Measurements from ENCODE around the gene HYAL4.

The HYAL4 gene

DNA sequence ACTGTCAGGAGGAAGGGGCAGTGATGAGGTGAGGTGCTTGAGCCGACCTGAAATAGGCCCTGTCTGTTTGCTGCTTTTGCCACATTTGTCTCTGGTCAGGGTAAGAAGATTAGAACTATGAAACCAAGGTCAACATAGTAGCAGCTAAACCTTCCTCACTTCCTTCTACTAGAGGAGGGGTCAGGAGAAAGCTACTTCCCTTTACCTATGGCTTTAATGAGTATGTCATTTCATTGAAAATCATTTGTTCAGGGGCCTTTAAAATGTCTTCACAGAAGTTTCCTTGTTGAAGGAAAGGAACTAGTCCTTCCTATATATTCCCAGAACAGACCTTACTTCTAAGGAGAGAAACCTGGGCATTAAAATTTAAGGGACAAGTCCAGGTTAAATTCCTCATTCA is 19.0 kb downstream of the HYAL4 start:
- Histone ChIP-seq H3K36me3 (ENCODE audit: control insufficient read depth in 5 of 5, insufficient read depth in 5 of 5, low read length in 5 of 5) (no peaks in the 10 kb centered on the region), H3K9ac (ENCODE audit: low read length in 5 of 5) (no peak overlapping the region), H3K27me3 (ENCODE audit: control insufficient read depth in 5 of 5, insufficient read depth in 4 of 5, low read length in 5 of 5) (no peaks in the 10 kb centered on the region), H3K9me3 (ENCODE audit: control insufficient read depth in 5 of 5, low read length in 5 of 5) (no peaks in the 10 kb centered on the region), H3K4me3 (ENCODE audit: low read depth in 1 of 5, low read length in 5 of 5) (no peak overlapping the region), H3K27ac (ENCODE audit: low read depth, low read length) (no peak overlapping the region), H3K4me1 (ENCODE audit: control insufficient read depth in 5 of 5, insufficient read depth in 5 of 5, low read length in 5 of 5) (peaks cover 0 to 2% (median 0%) of the 10 kb centered on the region in 5 donors)

DNA sequence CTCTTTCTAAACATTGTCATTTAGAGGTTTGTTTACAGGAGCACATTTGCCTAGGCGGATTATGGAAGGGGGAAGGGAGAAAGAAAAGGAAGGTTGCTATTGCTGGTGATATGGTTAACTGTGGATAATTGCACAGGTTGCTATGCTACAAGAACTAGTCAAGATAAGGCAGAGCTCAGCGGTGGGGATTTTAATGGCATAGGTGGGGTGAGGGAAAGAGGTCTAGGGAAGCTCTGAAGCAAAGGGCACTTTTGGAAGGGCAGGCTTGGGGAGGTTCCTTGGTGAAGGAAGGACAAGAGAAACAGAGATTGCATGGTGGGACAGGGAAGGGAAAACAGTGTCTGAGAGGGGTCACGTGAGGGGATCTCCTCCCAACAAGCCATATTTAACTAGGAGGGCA is 19.5 kb downstream of the HYAL4 start:
- no peak overlapping the region for H3K27ac ChIP-seq (ENCODE audit: low read depth, low read length)
- no peaks in the 10 kb centered on the region for H3K9me3 ChIP-seq (ENCODE audit: control insufficient read depth in 5 of 5, low read length in 5 of 5)
- no peak overlapping the region for H3K9ac ChIP-seq (ENCODE audit: low read length in 5 of 5)
- H3K36me3 ChIP-seq (ENCODE audit: control insufficient read depth in 5 of 5, insufficient read depth in 5 of 5, low read length in 5 of 5): no peaks in the 10 kb centered on the region
- no peaks in the 10 kb centered on the region for H3K27me3 ChIP-seq (ENCODE audit: control insufficient read depth in 5 of 5, insufficient read depth in 4 of 5, low read length in 5 of 5)
- H3K4me3 ChIP-seq (ENCODE audit: low read depth in 1 of 5, low read length in 5 of 5): no peak overlapping the region
- peaks cover 0 to 2% (median 0%) of the 10 kb centered on the region in 5 donors for H3K4me1 ChIP-seq (ENCODE audit: control insufficient read depth in 5 of 5, insufficient read depth in 5 of 5, low read length in 5 of 5)

DNA sequence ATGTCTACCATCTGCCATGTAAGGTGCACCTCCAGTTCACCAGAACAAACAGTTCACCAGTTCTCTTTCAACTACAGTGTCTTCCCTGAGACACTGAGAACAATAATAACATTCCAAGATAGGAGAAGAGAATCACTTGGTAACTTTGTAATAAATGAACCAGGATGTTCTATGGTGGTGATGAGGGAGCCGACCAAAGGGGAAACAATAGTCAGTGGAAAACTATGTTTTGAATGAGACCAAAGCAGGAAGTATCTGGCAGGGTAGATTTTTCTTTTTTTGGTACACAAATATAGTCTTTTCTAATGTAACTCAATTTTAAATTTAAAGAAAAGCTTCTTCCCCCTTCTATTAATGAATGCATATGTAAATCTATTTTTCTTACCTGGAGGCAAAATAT is 20.0 kb downstream of the HYAL4 start:
- no peak overlapping the region for H3K4me3 ChIP-seq (ENCODE audit: low read depth in 1 of 5, low read length in 5 of 5)
- H3K27me3 ChIP-seq (ENCODE audit: control insufficient read depth in 5 of 5, insufficient read depth in 4 of 5, low read length in 5 of 5): no peaks in the 10 kb centered on the region
- H3K36me3 ChIP-seq (ENCODE audit: control insufficient read depth in 5 of 5, insufficient read depth in 5 of 5, low read length in 5 of 5): no peaks in the 10 kb centered on the region
- peaks cover 0 to 2% (median 0%) of the 10 kb centered on the region in 5 donors for H3K4me1 ChIP-seq (ENCODE audit: control insufficient read depth in 5 of 5, insufficient read depth in 5 of 5, low read length in 5 of 5)
- H3K9ac ChIP-seq (ENCODE audit: low read length in 5 of 5): no peak overlapping the region
- no peak overlapping the region for H3K27ac ChIP-seq (ENCODE audit: low read depth, low read length)
- no peaks in the 10 kb centered on the region for H3K9me3 ChIP-seq (ENCODE audit: control insufficient read depth in 5 of 5, low read length in 5 of 5)

DNA sequence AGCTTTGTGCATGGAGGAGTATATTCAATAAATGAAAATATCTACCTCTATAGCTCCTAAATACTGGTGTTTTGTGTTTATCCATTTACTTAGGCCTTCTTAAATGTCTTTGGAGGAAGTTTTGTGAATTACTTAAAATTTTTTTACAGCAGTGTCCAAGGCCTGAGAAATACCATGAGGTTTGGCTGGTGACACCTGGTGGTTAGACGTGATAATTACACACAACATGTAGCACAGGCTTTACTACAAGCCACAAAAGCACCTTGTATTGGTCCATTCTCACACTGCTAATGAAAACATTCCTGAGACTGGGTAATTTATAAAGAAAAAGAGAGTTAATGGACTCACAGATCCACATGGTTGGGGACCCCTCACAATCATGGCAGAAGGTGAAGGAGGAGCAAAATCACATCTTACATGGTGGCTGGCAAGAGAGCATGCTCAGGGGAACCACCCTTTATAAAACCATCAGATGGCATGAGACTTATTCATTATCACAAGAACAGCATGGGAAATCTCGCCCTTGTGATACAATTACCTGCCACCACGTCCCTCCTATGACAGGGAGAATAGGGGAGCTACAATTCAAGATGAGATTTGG is 20.6 kb downstream of the HYAL4 start:
- no peak overlapping the region for H3K27ac ChIP-seq (ENCODE audit: low read depth, low read length)
- H3K36me3 ChIP-seq (ENCODE audit: control insufficient read depth in 5 of 5, insufficient read depth in 5 of 5, low read length in 5 of 5): no peaks in the 10 kb centered on the region
- no peaks in the 10 kb centered on the region for H3K9me3 ChIP-seq (ENCODE audit: control insufficient read depth in 5 of 5, low read length in 5 of 5)
- no peaks in the 10 kb centered on the region for H3K27me3 ChIP-seq (ENCODE audit: control insufficient read depth in 5 of 5, insufficient read depth in 4 of 5, low read length in 5 of 5)
- H3K4me3 ChIP-seq (ENCODE audit: low read depth in 1 of 5, low read length in 5 of 5): no peak overlapping the region
- H3K4me1 ChIP-seq (ENCODE audit: control insufficient read depth in 5 of 5, insufficient read depth in 5 of 5, low read length in 5 of 5): peaks cover 0 to 2% (median 0%) of the 10 kb centered on the region in 5 donors
- no peak overlapping the region for H3K9ac ChIP-seq (ENCODE audit: low read length in 5 of 5)

DNA sequence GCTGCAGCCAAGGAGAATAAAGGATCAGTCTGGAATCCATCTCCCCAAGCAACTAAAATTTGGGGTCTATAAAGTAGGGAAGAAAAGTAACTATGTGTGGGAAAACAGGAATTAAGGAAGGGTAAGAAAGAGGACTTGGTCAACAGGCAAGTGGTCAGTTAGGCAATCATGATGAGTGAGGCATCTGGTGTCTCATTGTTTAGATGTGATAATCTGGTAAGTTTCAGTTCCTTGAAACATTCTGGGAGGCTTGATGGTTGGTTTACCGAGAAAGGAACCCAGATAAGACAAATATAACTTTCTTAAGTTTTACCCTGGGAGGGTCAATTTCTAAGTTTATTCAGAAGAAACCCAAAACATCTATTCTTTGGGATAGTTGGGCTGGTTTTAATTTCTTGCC is 22.3 kb downstream of the HYAL4 start:
- Histone ChIP-seq H3K9me3 (ENCODE audit: control insufficient read depth in 5 of 5, low read length in 5 of 5) (no peaks in the 10 kb centered on the region), H3K36me3 (ENCODE audit: control insufficient read depth in 5 of 5, insufficient read depth in 5 of 5, low read length in 5 of 5) (no peaks in the 10 kb centered on the region), H3K4me1 (ENCODE audit: control insufficient read depth in 5 of 5, insufficient read depth in 5 of 5, low read length in 5 of 5) (peaks cover 0 to 2% (median 0%) of the 10 kb centered on the region in 5 donors), H3K27me3 (ENCODE audit: control insufficient read depth in 5 of 5, insufficient read depth in 4 of 5, low read length in 5 of 5) (peaks cover 0 to under 1% (median 0%) of the 10 kb centered on the region in 5 donors), H3K27ac (ENCODE audit: low read depth, low read length) (no peak overlapping the region), H3K9ac (ENCODE audit: low read length in 5 of 5) (no peak overlapping the region), H3K4me3 (ENCODE audit: low read depth in 1 of 5, low read length in 5 of 5) (no peak overlapping the region)

DNA sequence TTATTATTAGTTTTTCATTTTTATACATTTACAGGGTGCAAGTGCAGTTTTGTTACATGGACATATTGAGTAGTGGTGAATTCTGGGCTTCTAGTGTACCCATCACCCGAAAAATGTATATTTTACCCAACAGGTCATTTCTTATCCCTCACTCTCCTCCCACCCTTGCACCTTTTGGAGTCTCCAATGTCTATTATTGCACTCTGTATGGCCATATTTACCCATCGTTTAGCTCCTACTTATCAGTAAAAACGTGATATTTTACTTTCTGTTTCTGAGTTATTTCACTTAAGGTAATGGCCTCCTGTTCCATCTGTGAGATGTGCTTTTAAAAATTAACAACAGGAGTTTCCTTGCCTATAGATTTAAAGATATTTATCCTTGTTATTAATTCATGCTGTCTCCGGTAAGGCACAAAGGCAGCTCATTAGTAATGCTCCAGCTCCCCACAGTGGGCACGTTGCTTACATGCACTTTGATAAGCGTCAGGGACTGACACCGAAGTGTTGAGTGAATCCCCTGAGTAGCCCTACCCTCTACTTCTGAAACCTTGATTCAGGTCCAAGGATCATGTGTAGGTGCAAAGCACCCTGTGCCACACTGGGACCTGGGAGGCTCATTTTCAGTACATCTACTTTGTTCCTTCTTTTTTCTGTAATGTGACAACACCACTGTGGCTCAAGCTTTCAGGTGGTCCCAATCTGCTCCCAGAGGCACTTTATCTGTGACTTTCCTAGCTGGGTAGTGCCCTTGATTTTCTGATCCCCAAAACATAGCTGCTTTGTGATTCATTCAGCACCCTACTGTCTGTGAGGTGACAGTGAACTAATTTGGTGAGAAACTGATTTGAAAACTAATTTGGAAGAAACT is 27.3 kb downstream of the HYAL4 start:
- H3K27me3 ChIP-seq (ENCODE audit: control insufficient read depth in 5 of 5, insufficient read depth in 4 of 5, low read length in 5 of 5): peaks cover 0 to 5% (median 0%) of the 10 kb centered on the region in 5 donors
- no peak overlapping the region for H3K9ac ChIP-seq (ENCODE audit: low read length in 5 of 5)
- peaks cover 0 to 4% (median 0%) of the 10 kb centered on the region in 5 donors for H3K4me1 ChIP-seq (ENCODE audit: control insufficient read depth in 5 of 5, insufficient read depth in 5 of 5, low read length in 5 of 5)
- H3K36me3 ChIP-seq (ENCODE audit: control insufficient read depth in 5 of 5, insufficient read depth in 5 of 5, low read length in 5 of 5): no peaks in the 10 kb centered on the region
- no peak overlapping the region for H3K4me3 ChIP-seq (ENCODE audit: low read depth in 1 of 5, low read length in 5 of 5)
- H3K27ac ChIP-seq (ENCODE audit: low read depth, low read length): no peak overlapping the region
- no peaks in the 10 kb centered on the region for H3K9me3 ChIP-seq (ENCODE audit: control insufficient read depth in 5 of 5, low read length in 5 of 5)

DNA sequence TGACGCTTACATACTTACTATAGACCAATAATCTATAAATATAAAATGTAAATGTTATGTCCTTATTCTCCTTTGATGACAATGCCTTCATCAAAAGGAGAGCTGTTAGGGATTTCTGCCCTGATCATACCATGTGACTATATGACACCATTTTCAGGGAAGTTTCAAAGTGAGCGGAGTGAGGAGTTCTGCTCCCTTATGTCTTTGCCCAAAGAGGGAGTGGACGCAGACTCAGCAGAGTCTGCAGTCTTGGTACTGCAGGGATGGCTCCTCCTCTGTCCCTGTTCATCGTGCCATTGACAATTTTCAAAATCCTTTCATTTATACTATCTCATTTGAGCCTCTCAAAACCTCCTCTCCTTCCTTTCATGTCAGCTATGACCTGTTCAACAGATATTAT is 27.9 kb downstream of the HYAL4 start:
- Histone ChIP-seq H3K4me1 (ENCODE audit: control insufficient read depth in 5 of 5, insufficient read depth in 5 of 5, low read length in 5 of 5) (peaks cover 0 to 4% (median 0%) of the 10 kb centered on the region in 5 donors), H3K9me3 (ENCODE audit: control insufficient read depth in 5 of 5, low read length in 5 of 5) (no peaks in the 10 kb centered on the region), H3K27ac (ENCODE audit: low read depth, low read length) (no peak overlapping the region), H3K4me3 (ENCODE audit: low read depth in 1 of 5, low read length in 5 of 5) (no peak overlapping the region), H3K36me3 (ENCODE audit: control insufficient read depth in 5 of 5, insufficient read depth in 5 of 5, low read length in 5 of 5) (no peaks in the 10 kb centered on the region), H3K27me3 (ENCODE audit: control insufficient read depth in 5 of 5, insufficient read depth in 4 of 5, low read length in 5 of 5) (peaks cover 0 to 5% (median 0%) of the 10 kb centered on the region in 5 donors), H3K9ac (ENCODE audit: low read length in 5 of 5) (no peak overlapping the region)

DNA sequence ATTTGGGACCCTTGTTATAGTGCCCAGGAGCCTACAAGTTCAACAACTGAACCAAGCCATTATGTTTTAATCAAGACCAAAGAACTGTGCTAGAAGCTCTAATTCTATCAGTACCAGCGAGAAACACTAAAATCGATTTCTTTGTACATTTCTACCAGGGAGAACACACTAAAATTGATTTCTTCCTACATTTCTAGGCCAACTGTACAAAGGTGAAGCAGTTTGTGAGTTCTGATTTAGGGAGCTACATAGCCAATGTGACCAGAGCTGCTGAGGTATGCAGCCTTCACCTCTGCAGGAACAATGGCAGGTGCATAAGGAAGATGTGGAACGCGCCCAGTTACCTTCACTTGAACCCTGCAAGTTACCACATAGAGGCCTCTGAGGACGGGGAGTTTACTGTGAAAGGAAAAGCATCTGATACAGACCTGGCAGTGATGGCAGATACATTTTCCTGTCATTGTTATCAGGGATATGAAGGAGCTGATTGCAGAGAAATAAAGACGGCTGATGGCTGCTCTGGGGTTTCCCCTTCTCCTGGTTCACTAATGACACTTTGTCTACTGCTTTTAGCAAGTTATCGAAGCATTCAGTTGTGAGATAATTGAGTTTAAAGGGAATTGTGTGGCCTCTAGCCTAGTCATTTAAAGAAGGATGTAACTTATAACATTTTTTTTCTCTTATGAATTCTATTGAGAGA is 31.7 kb downstream of the HYAL4 start:
- Histone ChIP-seq H3K4me3 (ENCODE audit: low read depth in 1 of 5, low read length in 5 of 5) (no peak overlapping the region), H3K4me1 (ENCODE audit: control insufficient read depth in 5 of 5, insufficient read depth in 5 of 5, low read length in 5 of 5) (peaks cover 0 to 4% (median 0%) of the 10 kb centered on the region in 5 donors), H3K27me3 (ENCODE audit: control insufficient read depth in 5 of 5, insufficient read depth in 4 of 5, low read length in 5 of 5) (peaks cover 0 to 5% (median 0%) of the 10 kb centered on the region in 5 donors), H3K9ac (ENCODE audit: low read length in 5 of 5) (no peak overlapping the region), H3K27ac (ENCODE audit: low read depth, low read length) (no peak overlapping the region), H3K9me3 (ENCODE audit: control insufficient read depth in 5 of 5, low read length in 5 of 5) (no peaks in the 10 kb centered on the region), H3K36me3 (ENCODE audit: control insufficient read depth in 5 of 5, insufficient read depth in 5 of 5, low read length in 5 of 5) (no peaks in the 10 kb centered on the region)

DNA sequence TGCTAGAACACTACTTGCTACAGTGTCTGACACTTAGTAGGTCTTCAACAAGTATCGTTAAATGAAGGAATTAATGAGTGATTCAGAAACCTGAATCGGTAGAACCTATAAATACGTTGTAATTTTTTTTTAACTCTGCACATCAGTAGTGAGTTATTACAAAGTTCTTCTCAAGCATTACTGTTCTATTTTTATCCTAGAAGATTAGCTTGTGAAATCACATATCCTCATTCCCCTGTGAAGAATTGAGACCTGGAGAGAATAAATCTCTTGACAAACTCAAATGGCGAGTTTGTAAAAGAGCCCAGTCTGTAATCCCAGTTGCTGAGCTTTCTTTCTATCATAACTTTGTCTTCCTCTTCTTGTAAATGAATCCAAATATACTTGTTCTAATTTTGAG is 34.7 kb downstream of the HYAL4 start:
- Histone ChIP-seq H3K9me3 (ENCODE audit: control insufficient read depth in 5 of 5, low read length in 5 of 5) (no peaks in the 10 kb centered on the region), H3K27me3 (ENCODE audit: control insufficient read depth in 5 of 5, insufficient read depth in 4 of 5, low read length in 5 of 5) (no peaks in the 10 kb centered on the region), H3K4me1 (ENCODE audit: control insufficient read depth in 5 of 5, insufficient read depth in 5 of 5, low read length in 5 of 5) (peaks cover 0 to 4% (median 0%) of the 10 kb centered on the region in 5 donors), H3K9ac (ENCODE audit: low read length in 5 of 5) (no peak overlapping the region), H3K36me3 (ENCODE audit: control insufficient read depth in 5 of 5, insufficient read depth in 5 of 5, low read length in 5 of 5) (no peaks in the 10 kb centered on the region), H3K4me3 (ENCODE audit: low read depth in 1 of 5, low read length in 5 of 5) (no peak overlapping the region), H3K27ac (ENCODE audit: low read depth, low read length) (no peak overlapping the region)

DNA sequence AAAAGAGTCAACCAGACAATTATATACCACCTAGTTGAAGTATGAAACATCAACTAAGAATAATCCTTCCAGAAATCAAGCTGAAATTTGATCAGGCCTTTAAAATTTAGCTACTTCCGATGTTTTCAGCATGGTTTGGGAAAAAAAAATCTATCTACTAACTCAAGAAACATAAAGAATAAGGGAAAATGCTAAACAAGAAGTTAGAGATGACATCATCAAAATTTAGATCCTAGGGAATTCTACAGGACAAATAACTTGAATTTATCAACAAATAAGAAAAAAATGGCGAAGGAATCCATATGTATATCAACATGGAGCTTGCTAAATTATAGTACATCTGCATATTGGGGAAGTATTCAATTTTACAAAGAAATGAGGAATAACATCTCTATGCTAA is 36.3 kb downstream of the HYAL4 start:
- Histone ChIP-seq H3K9ac (ENCODE audit: low read length in 5 of 5) (no peak overlapping the region), H3K27me3 (ENCODE audit: control insufficient read depth in 5 of 5, insufficient read depth in 4 of 5, low read length in 5 of 5) (no peaks in the 10 kb centered on the region), H3K9me3 (ENCODE audit: control insufficient read depth in 5 of 5, low read length in 5 of 5) (no peaks in the 10 kb centered on the region), H3K36me3 (ENCODE audit: control insufficient read depth in 5 of 5, insufficient read depth in 5 of 5, low read length in 5 of 5) (no peaks in the 10 kb centered on the region), H3K27ac (ENCODE audit: low read depth, low read length) (no peak overlapping the region), H3K4me1 (ENCODE audit: control insufficient read depth in 5 of 5, insufficient read depth in 5 of 5, low read length in 5 of 5) (peaks cover 0 to 4% (median 0%) of the 10 kb centered on the region in 5 donors), H3K4me3 (ENCODE audit: low read depth in 1 of 5, low read length in 5 of 5) (no peak overlapping the region)
